Panc1 (cell line): Measurements from ENCODE around the gene AMDHD2. TPM values are rescaled to one million over a fixed set of nuclear protein-coding genes. Genes with fewer than 3 reads are reported as not detected.

Experiments used
- ATAC-seq: fragments of 200-7000 bp; cut with Tn5 transposase; 2 replicates; pipeline ENCODE4 v1.9.1; 2020; ENCODE audit warnings: mild to moderate bottlenecking, moderate library complexity
- BruUV-seq: library from RNA; stranded (reverse); fragments of 400-500 nt; replicated peaks from 2 replicates; lab custom pipeline; 2021; lab: Mats Ljungman, UMichigan
- CTCF ChIA-PET: fragments of 300-600 bp; sonication (Branson Sonifier 250); formaldehyde crosslinking; loops from one replicate; lab custom pipeline; 2022; ENCODE audit warnings: antibody characterized with exemption; lab: Charles Lee
- POLR2A ChIA-PET: fragments of 300-600 bp; sonication (Branson Sonifier 250); formaldehyde crosslinking; loops from one replicate; lab custom pipeline; 2022; ENCODE audit warnings: antibody characterized with exemption; lab: Charles Lee
- DNase-seq: peaks from one replicate; pipeline ENCODE4 v3.0.0-alpha.2; 2010; ENCODE audit warnings: low read depth, low spot score
- H3K27ac ChIP-seq: 2 replicates; pipeline ENCODE4 v1.5.1; 2011; ENCODE audit warnings: mild to moderate bottlenecking, low read length, inconsistent platforms
- H3K27me3 ChIP-seq: fragments of 200-500 bp; sonication (Bioruptor generic); 2 replicates; pipeline ENCODE4 v1.6.0; 2014; ENCODE audit warnings: low read length, inconsistent platforms; ENCODE audit not compliant: control insufficient read depth, insufficient read depth
- H3K36me3 ChIP-seq: fragments of 200-500 bp; sonication (Bioruptor generic); 2 replicates; pipeline ENCODE4 v1.5.1; 2014; ENCODE audit warnings: inconsistent platforms, mild to moderate bottlenecking, low read length, moderate library complexity; ENCODE audit not compliant: control insufficient read depth, insufficient read depth
- H3K4me1 ChIP-seq: 2 replicates; pipeline ENCODE4 v1.5.1; 2011; ENCODE audit warnings: inconsistent platforms, mild to moderate bottlenecking, low read length, moderate library complexity; ENCODE audit not compliant: control insufficient read depth, insufficient read depth
- H3K4me3 ChIP-seq, 2 experiments: 2 replicates each; pipeline ENCODE4 v1.5.1; 2011 to 2012; ENCODE audit warnings: low read depth in 2 of 2, low read length in 2 of 2, mild to moderate bottlenecking in 2 of 2, inconsistent platforms in 1 of 2, moderate library complexity in 1 of 2
- H3K9me3 ChIP-seq: fragments of 200-500 bp; sonication (Bioruptor generic); 2 replicates; pipeline ENCODE4 v1.5.1; 2014; ENCODE audit warnings: low read depth, mild to moderate bottlenecking, inconsistent platforms, low read length, moderate library complexity; ENCODE audit not compliant: control insufficient read depth, insufficient read depth
- CTCF ChIP-seq: fragments of 450-650 bp; IDR thresholded peaks from 2 replicates; pipeline ENCODE4 v1.5.1; 2017; ENCODE audit warnings: mild to moderate bottlenecking
- POLR2AphosphoS5 ChIP-seq: IDR thresholded peaks from 2 replicates; pipeline ENCODE4 v1.6.1; 2012; ENCODE audit warnings: mild to moderate bottlenecking, low read depth, low read length, moderate library complexity
- REST ChIP-seq, 2 experiments: IDR thresholded peaks; 2 replicates each; pipeline ENCODE4 v1.6.1; 2011 to 2012; ENCODE audit warnings: low read depth in 2 of 2, control low read depth in 1 of 2, low read length in 1 of 2, mild to moderate bottlenecking in 1 of 2, moderate library complexity in 1 of 2; ENCODE audit not compliant: insufficient read depth in 1 of 2
- SIN3A ChIP-seq: IDR thresholded peaks from 2 replicates; pipeline ENCODE4 v1.6.1; 2012; ENCODE audit warnings: low read depth, mild to moderate bottlenecking, low read length, moderate library complexity, borderline replicate concordance; ENCODE audit not compliant: insufficient read depth
- TCF7L2 ChIP-seq: IDR thresholded peaks from 2 replicates; pipeline ENCODE4 v1.6.1; 2011; ENCODE audit warnings: mild to moderate bottlenecking, low read depth, low read length, inconsistent platforms
- in situ Hi-C: cut with HindIII; loops from 2 replicates; pipeline ENCODE4 v1.10.0; 2016; ENCODE audit warnings: low sequenced_read_pairs, low pct_unique_long_range_greater_than_20kb
- intact Hi-C: fragments of 100-400 bp; cut with micrococcal nuclease; formaldehyde crosslinking; loops from one replicate; pipeline ENCODE4 v1.10.0; 2022; ENCODE audit not compliant: unreplicated experiment
- total RNA-seq: library from RNA; stranded (reverse); gene quantifications from one replicate; pipeline ENCODE4 v1.2.1, GENCODE V29; 2021; ENCODE audit not compliant: unreplicated experiment

The AMDHD2 gene
- total RNA-seq, 1 experiment from 2014 or later, result 87.5 TPM

- intact Hi-C loops (no loop called here), in situ Hi-C loops (no loop called here)
- CTCF ChIA-PET, result no interaction called here
- no peaks in the 10 kb centered on the region for H3K9me3 ChIP-seq
- H3K4me1 ChIP-seq, result peaks cover 58% of the 10 kb centered on the region
- H3K27ac ChIP-seq, result no peak overlapping the region
- BruUV-seq, result no TSS peak
- DNase-seq (no peak), ATAC-seq (no peak)
- H3K36me3 ChIP-seq, result no peaks in the 10 kb centered on the region; the same call in 1 of the 2 replicates
- no peak overlapping the region for H3K4me3 ChIP-seq
- POLR2A ChIA-PET, result no interaction called here
- no peaks in the 10 kb centered on the region for H3K27me3 ChIP-seq
- no peak for TF ChIP-seq TCF7L2
- TF ChIP-seq SIN3A, result no peak
- no peak for TF ChIP-seq CTCF
- no peak for TF ChIP-seq POLR2AphosphoS5
- no peak for TF ChIP-seq REST (IDR thresholded peaks at IDR 0.05; ENCODE audit: insufficient read depth in 1 of 2, low read depth in 2 of 2, low read length in 1 of 2)
Observed at GRCh38 chr16:2472488-2472864, 47.7 kb upstream of the AMDHD2 start.

GRCh38 chr16:2472885-2473445, 47.2 kb upstream of the AMDHD2 start:
- H3K36me3 ChIP-seq, result no peaks in the 10 kb centered on the region; the same call in 1 of the 2 replicates
- H3K27ac ChIP-seq, result peak overlapping the region; percentile 7; the same call in 1 of the 2 replicates
- in situ Hi-C loops (no loop called here), intact Hi-C loops (no loop called here)
- ChIA-PET POLR2A (no interaction called here), CTCF (no interaction called here)
- TF ChIP-seq REST (IDR thresholded peaks at IDR 0.05; ENCODE audit: insufficient read depth in 1 of 2, low read depth in 2 of 2, low read length in 1 of 2) (no peak), POLR2AphosphoS5 (peak; percentile 18; the same call in 1 of the 2 replicates)
- H3K4me3 ChIP-seq, result peak overlapping the region; percentile 34 to 60; a peak in 3 of 4 replicates
- H3K9me3 ChIP-seq, result no peaks in the 10 kb centered on the region
- no TSS peak for BruUV-seq
- DNase-seq (no peak), ATAC-seq (no peak)
- H3K4me1 ChIP-seq, result peaks cover 58% of the 10 kb centered on the region
- H3K27me3 ChIP-seq, result no peaks in the 10 kb centered on the region
